BLaER1 treated with 17β-estradiol and CSF1 and Interleukin-3, amounts not matched to agents 10 nM and 100 nM (cell line): ENCODE measurements around the gene FAF1.

ENCODE experiments used
- H3K27ac ChIP-seq, 11 experiments: shearing (Covaris generic); formaldehyde crosslinking; 2 replicates each; pipeline ENCODE4 v1.8.1; 2022
- H3K27me3 ChIP-seq, 11 experiments: shearing (Covaris generic); formaldehyde crosslinking; 2 replicates each; pipeline ENCODE4 v1.8.1; 2022
- H3K36me3 ChIP-seq, 11 experiments: shearing (Covaris generic); formaldehyde crosslinking; 2 replicates each; pipeline ENCODE4 v1.8.1; 2022
- H3K4me1 ChIP-seq, 10 experiments: shearing (Covaris generic); formaldehyde crosslinking; 2 replicates each; pipeline ENCODE4 v1.8.1; 2022
- H3K4me2 ChIP-seq, 11 experiments: shearing (Covaris generic); formaldehyde crosslinking; 2 replicates each; pipeline ENCODE4 v1.8.1; 2022
- H3K4me3 ChIP-seq, 10 experiments: shearing (Covaris generic); formaldehyde crosslinking; 2 replicates each; pipeline ENCODE4 v1.8.1; 2022
- H3K9ac ChIP-seq, 11 experiments: shearing (Covaris generic); formaldehyde crosslinking; 2 replicates each; pipeline ENCODE4 v1.8.1; 2022
- H3K9me3 ChIP-seq, 11 experiments: shearing (Covaris generic); formaldehyde crosslinking; replicated peaks in 1 of 11; 2 replicates each; pipeline ENCODE4 v1.8.1; 2022
- H4K20me1 ChIP-seq, 11 experiments: shearing (Covaris generic); formaldehyde crosslinking; 2 replicates each; pipeline ENCODE4 v1.8.1; 2022
- Cebpa-rat ChIP-seq, 11 experiments: shearing (Covaris generic); IDR thresholded peaks; 2 replicates each; pipeline ENCODE4 v1.8.1; 2022

Gene FAF1

DNA sequence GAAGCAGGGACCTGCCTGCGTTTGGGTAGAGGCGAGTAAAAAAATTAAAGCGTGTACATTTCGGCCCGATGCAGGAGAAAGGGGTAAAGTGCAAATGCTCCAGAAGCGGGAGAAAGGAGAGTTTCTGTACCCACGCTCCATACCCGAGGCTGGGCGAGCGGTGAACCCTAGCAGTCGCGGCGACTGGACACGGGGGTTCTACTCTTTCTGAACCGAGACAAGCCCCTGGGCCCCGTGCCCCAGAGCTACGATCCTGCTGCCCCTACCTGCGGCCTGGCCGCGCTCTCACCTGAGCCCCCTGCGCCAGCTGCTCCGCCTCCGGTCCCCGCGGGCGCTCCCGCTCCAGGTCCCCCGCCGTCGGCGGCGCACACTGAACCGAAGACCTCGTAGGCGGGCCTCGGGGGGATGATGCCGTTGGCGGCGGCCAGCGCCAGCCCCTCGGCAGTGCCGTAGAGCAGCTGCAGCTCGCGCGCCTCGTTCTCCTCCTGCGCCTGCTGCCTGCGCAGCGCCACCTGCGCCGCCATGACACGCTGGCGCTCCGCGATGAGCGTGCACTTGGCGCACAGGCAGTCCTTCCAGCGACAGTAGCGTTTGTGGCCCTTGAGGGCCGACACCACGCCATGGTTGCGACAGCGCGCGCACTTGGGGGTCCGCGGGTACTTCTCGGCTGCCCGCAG is 539.2 kb downstream of the FAF1 start:
- Histone ChIP-seq H3K27ac (no peak overlapping the region), H3K36me3 (peaks cover 0 to 5% (median 0%) of the 10 kb centered on the region in 11 experiments; a peak in 2 of 22 replicates), H3K4me1 (no peaks in the 10 kb centered on the region; a peak in 1 of 20 replicates), H3K9me3 (peaks cover 91 to 100% (median 98%) of the 10 kb centered on the region in 11 experiments), H3K4me3 (no peak overlapping the region), H4K20me1 (peaks cover 0 to 11% (median 0%) of the 10 kb centered on the region in 11 experiments; a peak in 4 of 22 replicates), H3K9ac (no peak overlapping the region), H3K27me3 (peaks cover 100% of the 10 kb centered on the region in 11 experiments), H3K4me2 (no peak overlapping the region)
- TF ChIP-seq Cebpa-rat (IDR thresholded peaks at IDR 0.05): no peak

DNA sequence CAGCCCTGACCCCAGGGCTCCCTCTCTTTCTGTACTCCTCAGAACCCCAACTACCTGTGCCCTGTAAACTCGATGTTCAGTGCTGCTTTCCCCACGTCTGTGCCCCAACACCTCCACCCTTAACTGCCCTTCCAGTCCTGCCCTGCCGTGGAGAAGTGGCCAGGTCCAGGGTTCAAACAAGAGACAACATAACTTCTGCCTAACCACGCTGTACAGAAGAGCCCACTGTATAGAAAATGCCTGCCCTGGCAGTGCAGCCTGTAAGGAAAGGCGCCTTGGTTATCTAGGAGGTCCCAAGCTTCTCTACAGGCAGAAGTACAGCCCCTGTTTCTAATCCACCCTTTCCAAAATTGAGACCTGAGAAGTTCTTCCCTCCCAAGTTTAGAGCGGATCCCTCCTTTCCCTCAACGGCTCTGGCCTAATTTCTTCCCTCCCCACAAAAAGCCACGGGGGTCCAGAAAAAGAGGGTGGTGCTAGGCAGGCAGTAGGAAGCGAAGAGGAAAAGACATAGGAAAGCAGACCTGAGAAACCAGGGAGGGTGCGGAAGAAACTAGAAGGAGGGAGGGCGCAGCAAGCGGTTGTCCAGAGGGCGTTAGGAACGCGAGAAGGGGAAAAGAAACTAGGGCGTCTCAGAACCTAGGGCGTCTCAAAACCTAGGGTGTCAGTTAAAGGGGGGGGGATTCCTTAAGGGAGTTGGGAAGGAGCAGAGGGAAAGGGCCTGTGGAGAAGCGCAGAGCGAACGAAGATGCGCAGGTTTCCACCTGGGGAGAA is 540.0 kb downstream of the FAF1 start:
- H3K27me3 ChIP-seq: peaks cover 100% of the 10 kb centered on the region in 11 experiments
- H3K27ac ChIP-seq: no peak overlapping the region

DNA sequence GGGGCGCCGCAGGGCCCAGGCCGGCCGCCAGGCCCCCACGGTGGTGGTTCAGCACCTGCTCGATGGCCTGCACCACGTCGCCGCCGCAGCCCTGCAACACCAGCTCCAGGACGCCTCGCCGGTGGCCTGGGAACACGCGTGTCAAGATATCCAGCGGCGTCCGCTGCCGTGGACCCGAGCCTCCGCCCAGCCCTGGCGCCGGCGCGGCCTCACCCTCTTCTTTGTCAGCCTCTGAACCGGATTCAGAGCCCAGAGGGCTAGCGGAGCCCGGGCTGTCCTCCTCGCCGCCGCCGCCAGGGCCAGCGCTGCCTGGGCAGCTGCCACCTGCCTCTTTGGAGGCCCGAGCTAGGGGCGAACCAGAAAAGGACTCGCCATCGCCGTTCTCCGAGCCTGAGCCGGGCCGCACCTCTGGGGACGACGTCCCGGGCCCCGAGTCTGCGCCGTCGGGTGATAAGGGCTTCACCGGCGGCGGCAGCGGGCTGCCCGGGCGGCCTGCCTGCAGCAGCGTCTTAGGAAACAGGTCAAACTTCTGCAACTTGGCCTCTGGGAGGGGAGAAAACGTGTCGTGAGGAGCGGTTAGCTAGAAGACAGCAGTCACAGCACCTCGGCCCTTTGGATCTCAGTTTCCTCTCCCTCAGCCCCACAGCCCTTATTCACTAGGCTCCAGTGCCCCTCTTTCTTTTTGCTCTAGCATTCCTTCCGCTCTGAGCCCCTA is 540.7 kb downstream of the FAF1 start:
- Histone ChIP-seq H3K27ac (no peak overlapping the region), H3K4me3 (peak overlapping the region in 3 of 10 experiments; percentile 9 to 29 (median 28); a peak in 3 of 20 replicates), H3K4me2 (no peak overlapping the region), H3K27me3 (peaks cover 98 to 100% (median 100%) of the 10 kb centered on the region in 11 experiments), H3K9ac (no peak overlapping the region), H3K9me3 (peaks cover 89 to 100% (median 97%) of the 10 kb centered on the region in 11 experiments), H3K4me1 (no peaks in the 10 kb centered on the region), H4K20me1 (no peaks in the 10 kb centered on the region; a peak in 1 of 22 replicates), H3K36me3 (peaks cover 0 to 5% (median 0%) of the 10 kb centered on the region in 11 experiments; a peak in 2 of 22 replicates)
- no peak for TF ChIP-seq Cebpa-rat (IDR thresholded peaks at IDR 0.05)

More for the DNA sequence above, 540.0 kb downstream of the FAF1 start:
- Histone ChIP-seq H3K4me2 (no peak overlapping the region), H3K4me1 (no peaks in the 10 kb centered on the region; a peak in 1 of 20 replicates), H3K9me3 (peaks cover 91 to 100% (median 98%) of the 10 kb centered on the region in 11 experiments), H3K9ac (no peak overlapping the region), H3K4me3 (0 out of 20 replicates have a peak overlapping the region, but pooled peaks of 1 of the 10 experiments have one; percentile 9), H4K20me1 (peaks cover 0 to 4% (median 0%) of the 10 kb centered on the region in 11 experiments; a peak in 2 of 22 replicates), H3K36me3 (peaks cover 0 to 5% (median 0%) of the 10 kb centered on the region in 11 experiments; a peak in 2 of 22 replicates)
- TF ChIP-seq Cebpa-rat (IDR thresholded peaks at IDR 0.05): no peak

DNA sequence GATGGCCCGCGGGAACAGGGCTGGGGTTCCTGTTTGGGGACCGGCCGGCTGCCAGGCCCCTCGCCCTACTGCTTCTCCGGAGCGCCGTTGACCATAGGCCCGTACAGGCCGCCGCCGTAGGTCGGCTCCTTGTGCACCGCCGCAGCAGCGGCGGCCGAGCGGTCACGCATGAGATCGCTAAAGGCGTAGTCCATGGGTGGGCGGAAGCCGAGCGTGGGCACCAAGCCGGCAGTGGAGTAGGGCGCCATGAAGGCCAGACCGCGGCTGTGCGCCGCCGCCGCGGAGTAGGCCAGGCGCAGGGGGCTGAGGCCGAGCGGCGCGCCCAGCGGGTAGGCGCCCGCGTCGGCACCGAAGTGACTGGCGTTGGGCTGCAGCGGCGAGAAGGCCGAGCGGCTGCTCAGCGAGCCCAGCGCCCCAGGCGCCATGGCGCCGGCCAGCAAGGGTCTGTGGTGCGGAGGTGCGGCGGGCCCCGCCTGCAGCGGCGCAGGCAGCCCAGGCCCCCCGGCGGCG is 541.4 kb downstream of the FAF1 start:
- H3K27ac ChIP-seq: no peak overlapping the region
- no peak overlapping the region for H3K4me2 ChIP-seq
- no peaks in the 10 kb centered on the region for H4K20me1 ChIP-seq
- peak overlapping the region in 4 of 10 experiments; percentile 8 to 29 (median 24); a peak in 3 of 20 replicates for H3K4me3 ChIP-seq
- H3K9ac ChIP-seq: no peak overlapping the region
- no peaks in the 10 kb centered on the region for H3K4me1 ChIP-seq
- peaks cover 93 to 100% (median 99%) of the 10 kb centered on the region in 11 experiments for H3K27me3 ChIP-seq
- peaks cover 0 to 5% (median 0%) of the 10 kb centered on the region in 11 experiments; a peak in 2 of 22 replicates for H3K36me3 ChIP-seq
- H3K9me3 ChIP-seq: peaks cover 88 to 100% (median 92%) of the 10 kb centered on the region in 11 experiments
- no peak for TF ChIP-seq Cebpa-rat (IDR thresholded peaks at IDR 0.05)

DNA sequence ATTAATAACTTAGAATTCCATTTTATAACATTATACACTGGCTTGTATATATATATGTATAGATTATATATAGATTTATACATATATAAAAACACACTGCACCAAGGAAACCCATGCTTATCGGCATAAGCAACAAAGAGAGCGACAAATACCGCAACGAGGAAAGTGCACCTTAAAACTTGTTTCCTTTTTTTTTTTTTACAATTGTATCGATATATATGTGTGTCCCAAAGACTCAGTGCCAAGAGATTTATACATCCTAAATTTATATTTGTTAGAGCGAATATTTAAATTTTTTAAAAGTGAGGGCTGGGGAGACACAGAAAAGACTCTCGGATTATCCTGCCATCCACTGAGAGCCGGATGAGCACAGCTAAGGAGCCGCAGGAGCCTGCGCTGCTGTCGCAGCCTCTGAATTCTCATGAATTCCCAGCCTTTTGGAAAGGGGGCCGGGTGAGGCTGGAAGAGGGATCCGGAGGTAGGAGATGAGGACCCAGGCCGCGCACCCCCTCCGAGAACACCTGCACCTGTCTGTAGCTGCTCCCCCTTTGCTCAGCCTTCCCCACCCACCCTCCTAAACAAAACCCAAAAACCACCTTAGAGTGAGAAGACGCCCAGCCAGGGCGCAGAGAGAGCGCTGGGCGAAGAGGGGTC is 542.0 kb downstream of the FAF1 start:
- no peak overlapping the region for H3K4me2 ChIP-seq
- TF ChIP-seq Cebpa-rat (IDR thresholded peaks at IDR 0.05): no peak
- peak overlapping the region in 4 of 10 experiments; percentile 8 to 29 (median 24); a peak in 3 of 20 replicates for H3K4me3 ChIP-seq
- H3K27ac ChIP-seq: no peak overlapping the region
- H3K9ac ChIP-seq: no peak overlapping the region
- H3K27me3 ChIP-seq: peaks cover 88 to 95% (median 94%) of the 10 kb centered on the region in 11 experiments
- H3K9me3 ChIP-seq: peaks cover 82 to 100% (median 87%) of the 10 kb centered on the region in 11 experiments
- H3K4me1 ChIP-seq: no peaks in the 10 kb centered on the region
- no peaks in the 10 kb centered on the region for H4K20me1 ChIP-seq
- peaks cover 0 to 5% (median 0%) of the 10 kb centered on the region in 11 experiments; a peak in 2 of 22 replicates for H3K36me3 ChIP-seq

DNA sequence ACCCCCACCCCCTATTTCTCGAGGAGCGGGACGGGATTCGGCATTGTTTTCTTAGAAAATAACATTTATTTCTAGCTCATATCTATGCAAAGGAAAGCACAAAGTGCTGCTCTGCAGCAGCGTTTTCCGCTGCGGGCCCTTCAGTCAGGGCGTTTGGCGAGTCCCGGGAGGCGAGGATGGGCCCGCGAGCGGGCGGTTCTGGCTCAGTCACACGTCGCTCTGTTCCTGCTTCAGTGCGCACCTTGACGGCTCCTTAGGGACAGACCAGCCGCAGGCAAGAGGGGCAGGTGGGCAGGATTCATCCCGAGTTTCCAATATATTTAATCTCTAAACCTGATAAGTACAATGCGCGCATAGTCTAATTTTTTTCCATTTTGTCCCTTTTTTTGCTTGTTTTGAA is 542.6 kb downstream of the FAF1 start:
- H3K4me1 ChIP-seq: no peaks in the 10 kb centered on the region
- H3K9ac ChIP-seq: no peak overlapping the region
- TF ChIP-seq Cebpa-rat (IDR thresholded peaks at IDR 0.05): no peak
- peaks cover 0 to 5% (median 0%) of the 10 kb centered on the region in 11 experiments; a peak in 2 of 22 replicates for H3K36me3 ChIP-seq
- peaks cover 82 to 89% (median 88%) of the 10 kb centered on the region in 11 experiments for H3K27me3 ChIP-seq
- H4K20me1 ChIP-seq: no peaks in the 10 kb centered on the region
- peaks cover 77 to 98% (median 82%) of the 10 kb centered on the region in 11 experiments for H3K9me3 ChIP-seq
- H3K4me3 ChIP-seq: peak overlapping the region in 1 of 10 experiments; percentile 19; a peak in 4 of 20 replicates
- H3K27ac ChIP-seq: no peak overlapping the region
- no peak overlapping the region for H3K4me2 ChIP-seq

DNA sequence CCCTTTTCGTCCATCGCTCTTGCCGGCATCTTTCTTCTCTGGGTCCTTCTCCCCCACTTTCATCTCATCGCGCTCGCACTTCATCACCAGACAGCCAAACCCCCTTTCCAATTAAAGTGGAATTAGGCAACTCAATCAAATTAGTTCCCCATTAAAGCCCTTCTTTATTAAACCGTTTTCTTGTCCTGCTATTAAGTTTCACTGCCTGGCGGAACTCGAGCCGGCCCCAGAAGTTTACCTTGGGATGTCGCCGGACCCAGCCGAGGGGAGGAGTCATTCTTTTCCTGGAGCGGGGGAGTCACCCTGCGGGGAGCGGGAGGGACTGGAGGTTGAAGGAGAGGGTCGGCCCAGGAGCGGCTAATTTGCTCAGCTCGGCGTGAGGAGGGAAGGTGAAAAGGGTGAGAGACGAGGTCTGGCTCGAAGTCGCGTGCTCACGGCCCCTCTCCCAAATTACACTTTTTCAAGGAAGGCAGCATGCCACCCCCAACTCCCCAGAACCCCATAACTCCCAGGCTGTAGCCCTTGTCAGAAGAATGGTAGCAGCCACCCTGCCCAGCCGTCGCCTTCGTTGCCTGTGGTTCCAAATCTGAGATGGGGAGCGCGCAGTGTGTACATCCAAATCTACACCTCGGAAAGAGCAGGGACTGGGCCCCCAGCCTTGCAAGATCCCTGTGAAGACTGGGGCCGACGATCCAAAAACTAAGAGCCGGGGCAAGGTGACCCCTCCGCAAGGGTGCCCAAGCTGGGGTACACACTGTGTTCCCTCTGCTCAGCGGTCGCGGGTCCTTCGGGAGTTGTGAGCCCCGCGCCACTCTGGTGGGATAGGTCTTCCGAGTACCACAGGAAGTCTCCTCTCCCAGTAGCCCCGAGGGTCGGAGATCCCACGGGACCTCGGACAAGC is 543.3 kb downstream of the FAF1 start:
- Histone ChIP-seq H3K27ac (no peak overlapping the region), H4K20me1 (no peaks in the 10 kb centered on the region), H3K9me3 (peaks cover 70 to 93% (median 75%) of the 10 kb centered on the region in 11 experiments), H3K9ac (no peak overlapping the region), H3K4me3 (peak overlapping the region in 4 of 10 experiments; percentile 14 to 38 (median 28); a peak in 4 of 20 replicates), H3K4me1 (no peaks in the 10 kb centered on the region), H3K27me3 (peaks cover 75 to 82% (median 81%) of the 10 kb centered on the region in 11 experiments), H3K36me3 (peaks cover 0 to 5% (median 0%) of the 10 kb centered on the region in 11 experiments; a peak in 2 of 22 replicates), H3K4me2 (no peak overlapping the region)
- no peak for TF ChIP-seq Cebpa-rat (IDR thresholded peaks at IDR 0.05)
